HG02759 (cell line): ENCODE data around the gene AKT3.
A peak's percentile ranks its signal among the peaks of the same experiment; 100 is the strongest.
"Not testable (repeated sequence)": the region's sequence is repeated elsewhere in the genome, so short reads cannot be mapped to it uniquely, and the experiment has no call there.

Experiments
- ATAC-seq: cut with Tn5 transposase; IDR thresholded peaks from one replicate; pipeline ENCODE4 v1.9.1; 2021; ENCODE audit warnings: mild to moderate bottlenecking, moderate library complexity; ENCODE audit not compliant: unreplicated experiment

The AKT3 gene

GRCh38 chr1:243790404-243790803 lies 59.6 kb downstream of the AKT3 start:
- no peak for ATAC-seq

GRCh38 chr1:243786531-243786930 lies 63.5 kb downstream of the AKT3 start:
- no peak for ATAC-seq

GRCh38 chr1:243784506-243784905 lies 65.5 kb downstream of the AKT3 start:
- no peak for ATAC-seq

GRCh38 chr1:243783714-243784113 lies 66.3 kb downstream of the AKT3 start:
- no peak for ATAC-seq

- not testable (repeated sequence) for ATAC-seq
Measured at GRCh38 chr1:243772361-243773050, 77.5 kb downstream of the AKT3 start.

GRCh38 chr1:243770860-243771259 lies 79.2 kb downstream of the AKT3 start:
- no peak for ATAC-seq

- ATAC-seq = no peak
Measured at GRCh38 chr1:243765676-243766075, 84.4 kb downstream of the AKT3 start.

- ATAC-seq = no peak
Measured at GRCh38 chr1:243763806-243764205, 86.2 kb downstream of the AKT3 start.

- no peak for ATAC-seq
Measured at GRCh38 chr1:243758647-243759046, 91.4 kb downstream of the AKT3 start.

- no peak for ATAC-seq
Measured at GRCh38 chr1:243756529-243756928, 93.5 kb downstream of the AKT3 start.

GRCh38 chr1:243754348-243754747 lies 95.7 kb downstream of the AKT3 start:
- ATAC-seq = no peak

GRCh38 chr1:243751506-243751905 lies 98.5 kb downstream of the AKT3 start:
- no peak for ATAC-seq

GRCh38 chr1:243748706-243749283 lies 101.2 kb downstream of the AKT3 start:
- peak; percentile 97 for ATAC-seq

GRCh38 chr1:243748227-243748626 lies 101.8 kb downstream of the AKT3 start:
- no peak for ATAC-seq

GRCh38 chr1:243746751-243747150 lies 103.3 kb downstream of the AKT3 start:
- no peak for ATAC-seq

- ATAC-seq = no peak
Measured at GRCh38 chr1:243745356-243745755, 104.7 kb downstream of the AKT3 start.

GRCh38 chr1:243742819-243743218 lies 107.2 kb downstream of the AKT3 start:
- no peak for ATAC-seq

- no peak for ATAC-seq
Measured at GRCh38 chr1:243740255-243740999, 109.6 kb downstream of the AKT3 start.

- no peak for ATAC-seq
Measured at GRCh38 chr1:243739335-243740003, 110.6 kb downstream of the AKT3 start.

- ATAC-seq = no peak
Measured at GRCh38 chr1:243738020-243738419, 112.0 kb downstream of the AKT3 start.

GRCh38 chr1:243735457-243735856 lies 114.6 kb downstream of the AKT3 start:
- no peak for ATAC-seq

- ATAC-seq = no peak
Measured at GRCh38 chr1:243734308-243734695, 115.7 kb downstream of the AKT3 start.
